Measurements from ENCODE around the gene SLC25A11. TPM values are rescaled to one million over a fixed set of nuclear protein-coding genes. Genes with fewer than 3 reads are reported as not detected.

Gene SLC25A11
- total RNA-seq, 1 experiment from 2014 or later = 75.1 TPM

- TF ChIP-seq YY1 (IDR thresholded peaks at IDR 0.05; ENCODE audit: extremely low read depth, insufficient replicate concordance, low read depth, low read length) (no peak), JUND (IDR thresholded peaks at IDR 0.05) (no peak), SRF (IDR thresholded peaks at IDR 0.05; ENCODE audit: low read depth) (no peak), CBX3 (IDR thresholded peaks at IDR 0.05; ENCODE audit: low read depth) (no peak)
- TF ChIP-seq, protein P1, sequence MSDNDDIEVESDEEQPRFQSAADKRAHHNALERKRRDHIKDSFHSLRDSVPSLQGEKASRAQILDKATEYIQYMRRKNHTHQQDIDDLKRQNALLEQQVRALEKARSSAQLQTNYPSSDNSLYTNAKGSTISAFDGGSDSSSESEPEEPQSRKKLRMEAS (IDR thresholded peaks at IDR 0.05) = no peak
Measured at GRCh38 chr17:4969551-4970173, 29.8 kb upstream of the SLC25A11 start (continued).

DNA sequence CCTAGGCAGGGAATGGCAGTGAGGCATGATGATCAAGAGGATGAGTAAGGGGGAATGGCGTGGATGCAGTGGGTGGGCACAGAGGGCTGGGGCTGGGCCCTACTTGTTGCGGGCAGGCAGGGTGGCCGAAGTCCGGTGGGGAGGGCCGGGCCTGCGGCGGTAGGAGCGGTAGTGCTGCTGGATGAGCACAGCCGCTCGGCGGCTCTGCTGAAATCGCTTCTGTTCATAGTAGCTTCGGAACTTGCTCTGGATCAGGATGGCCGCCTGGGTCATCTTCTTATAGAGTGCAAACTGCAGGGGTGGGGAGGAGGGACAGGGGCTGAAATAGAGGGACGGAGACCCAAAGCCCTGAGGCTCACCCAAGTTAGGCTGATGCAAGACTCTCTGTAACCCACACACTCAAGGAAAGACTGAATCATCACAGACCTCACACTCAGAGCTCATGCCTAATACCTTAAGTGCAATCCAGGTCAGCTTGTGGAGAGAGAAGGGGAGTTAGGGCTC is 29.3 kb upstream of the SLC25A11 start:
- Histone ChIP-seq H2AFZ (ENCODE audit: low read depth, low read length, poor library complexity, severe bottlenecking) (no peak overlapping the region), H3K4me3 (replicated peaks in 1 of 2; ENCODE audit: low read depth in 1 of 2, low read length in 2 of 2) (peak overlapping the region; percentile 1 to 70; a peak in 3 of 4 replicates), H3K9me2 (ENCODE audit: insufficient read depth) (no peaks in the 10 kb centered on the region), H3K9me3 (ENCODE audit: control insufficient read depth in 1 of 2, insufficient read depth in 1 of 2, low read depth in 1 of 2, low read length in 2 of 2) (no peaks in the 10 kb centered on the region), H3K4me1 (ENCODE audit: control insufficient read depth in 1 of 2, insufficient read depth in 2 of 2, low read length in 2 of 2) (peaks cover 19 to 33% of the 10 kb centered on the region in 2 experiments), H3K79me2 (ENCODE audit: insufficient read depth, low read length) (peaks cover 13% of the 10 kb centered on the region; the same call in 1 of the 2 replicates), H4K20me1 (ENCODE audit: insufficient read depth) (no peaks in the 10 kb centered on the region), H3K36me3 (ENCODE audit: control insufficient read depth in 1 of 2, insufficient read depth in 2 of 2, low read length in 2 of 2) (peaks cover 4 to 18% of the 10 kb centered on the region in 2 experiments; a peak in 3 of 4 replicates), H3K9ac (ENCODE audit: low read length) (peak overlapping the region; percentile 80), H3K27ac (ENCODE audit: low read depth, low read length) (peak overlapping the region; percentile 90), H3K27me3 (ENCODE audit: insufficient read depth, low read length) (no peaks in the 10 kb centered on the region), H3K4me2 (ENCODE audit: low read length) (peak overlapping the region; percentile 84)
- BruUV-seq (replicated peaks) = no TSS peak
- POLR2A ChIA-PET = interaction anchor here (0.8 to 5.0 kb wide), 5 partner anchors 15 to 29 kb away, joined by 3 to 45 read pairs (median 7); partner anchors contain the start of genes CAMTA2, ENO3, PFN1 and RNF167
- no peak for DNase-seq (ENCODE audit: low read depth, low spot score)
- intact Hi-C loops (cut with micrococcal nuclease) = no loop called here
- CTCF ChIA-PET = no interaction called here
- RAD21 ChIA-PET (ENCODE audit: low non-redundant PET in 1 of 2, low total read pairs in 2 of 2, uncharacterized antibody in 2 of 2, unreplicated experiment in 2 of 2) = interaction anchor here in 1 of 2 experiments (0.5 kb wide), 1 partner anchor 14 kb away, joined by 6 read pairs; no protein-coding TSS in a partner anchor
- ATAC-seq = no peak
- TF ChIP-seq SRF (IDR thresholded peaks at IDR 0.05; ENCODE audit: low read depth) (no peak), CBX3 (IDR thresholded peaks at IDR 0.05; ENCODE audit: low read depth) (no peak), FOSL1 (IDR thresholded peaks at IDR 0.05; ENCODE audit: low read depth) (peak; percentile 78), ZBTB33 (IDR thresholded peaks at IDR 0.05; ENCODE audit: extremely low read depth, insufficient replicate concordance, low read length) (no peak), ELF1 (IDR thresholded peaks at IDR 0.05; ENCODE audit: borderline replicate concordance, low read depth) (no peak), JUND (IDR thresholded peaks at IDR 0.05) (peak; percentile 76), REST (IDR thresholded peaks at IDR 0.05; ENCODE audit: low read depth) (no peak), CTCF (IDR thresholded peaks at IDR 0.05 in 2 of 3, conservative IDR thresholded peaks at IDR 0.05 in 1 of 3; ENCODE audit: borderline replicate concordance in 1 of 3, insufficient read depth in 1 of 3, low read depth in 2 of 3, low read length in 2 of 3) (no peak), EGR1 (IDR thresholded peaks at IDR 0.05; ENCODE audit: low read depth) (0 out of 2 replicates have a peak, but pooled peaks have one; percentile 45), RAD21 (IDR thresholded peaks at IDR 0.05; ENCODE audit: low read depth) (no peak), ATF3 (IDR thresholded peaks at IDR 0.05) (no peak), POLR2AphosphoS5 (IDR thresholded peaks at IDR 0.05; ENCODE audit: low read depth, low read length) (peak; percentile 70)
- TF ChIP-seq, protein P1 (IDR thresholded peaks at IDR 0.05) = no peak; the same call in none of the 2 replicates
